ENCODE measurements around the gene STRN3.
A peak's percentile ranks its signal among the peaks of the same experiment; 100 is the strongest.
"Not testable (repeated sequence)": the region's sequence is repeated elsewhere in the genome, so short reads cannot be mapped to it uniquely, and the experiment has no call there.

Gene STRN3

GRCh38 chr14:31026077-31026449 lies at the start of gene STRN3:
STRN3 (minus strand) TSS chr14:31026379; CDS start chr14:31026185, 194 bp downstream.
- H3K4me3 ChIP-seq (ENCODE audit: low read depth, low read length), result peak within 1 kb of the TSS; percentile 83
- TF ChIP-seq MYC (IDR thresholded peaks at IDR 0.05; ENCODE audit: low read depth, low read length) (no peak), POLR2A (IDR thresholded peaks at IDR 0.05; ENCODE audit: extremely low read depth, insufficient read length) (peak; percentile 41)
- DNase-seq (ENCODE audit: low read depth), result no peak

GRCh38 chr14:31075144-31075543 lies 49.0 kb upstream of the STRN3 start:
- H3K4me3 ChIP-seq (ENCODE audit: low read depth, low read length), result no peak overlapping the region
- TF ChIP-seq MYC (IDR thresholded peaks at IDR 0.05; ENCODE audit: low read depth, low read length), result no peak
- TF ChIP-seq CTCF (IDR thresholded peaks at IDR 0.05; ENCODE audit: low read depth, low read length), result no peak
- no peak for TF ChIP-seq MAX (IDR thresholded peaks at IDR 0.05; ENCODE audit: low read depth, low read length)
- TF ChIP-seq POLR2A (IDR thresholded peaks at IDR 0.05; ENCODE audit: extremely low read depth, insufficient read length), result no peak
- DNase-seq (ENCODE audit: low read depth), result no peak

GRCh38 chr14:31071151-31071550 lies 45.0 kb upstream of the STRN3 start:
- H3K4me3 ChIP-seq (ENCODE audit: low read depth, low read length), result no peak overlapping the region
- TF ChIP-seq MAX (IDR thresholded peaks at IDR 0.05; ENCODE audit: low read depth, low read length) (no peak), MYC (IDR thresholded peaks at IDR 0.05; ENCODE audit: low read depth, low read length) (no peak), POLR2A (IDR thresholded peaks at IDR 0.05; ENCODE audit: extremely low read depth, insufficient read length) (no peak), CTCF (IDR thresholded peaks at IDR 0.05; ENCODE audit: low read depth, low read length) (no peak)
- DNase-seq (ENCODE audit: low read depth), result no peak

GRCh38 chr14:31070431-31070830 lies 44.3 kb upstream of the STRN3 start:
- TF ChIP-seq MYC (IDR thresholded peaks at IDR 0.05; ENCODE audit: low read depth, low read length) (no peak), MAX (IDR thresholded peaks at IDR 0.05; ENCODE audit: low read depth, low read length) (no peak), CTCF (IDR thresholded peaks at IDR 0.05; ENCODE audit: low read depth, low read length) (no peak), POLR2A (IDR thresholded peaks at IDR 0.05; ENCODE audit: extremely low read depth, insufficient read length) (no peak)

GRCh38 chr14:31069343-31069742 lies 43.2 kb upstream of the STRN3 start:
- no peak overlapping the region for H3K4me3 ChIP-seq (ENCODE audit: low read depth, low read length)
- DNase-seq (ENCODE audit: low read depth), result no peak
- TF ChIP-seq POLR2A (IDR thresholded peaks at IDR 0.05; ENCODE audit: extremely low read depth, insufficient read length) (no peak), CTCF (IDR thresholded peaks at IDR 0.05; ENCODE audit: low read depth, low read length) (no peak), MYC (IDR thresholded peaks at IDR 0.05; ENCODE audit: low read depth, low read length) (no peak), MAX (IDR thresholded peaks at IDR 0.05; ENCODE audit: low read depth, low read length) (no peak)

More at GRCh38 chr14:31070431-31070830, 44.3 kb upstream of the STRN3 start:
- H3K4me3 ChIP-seq (ENCODE audit: low read depth, low read length), result no peak overlapping the region
- no peak for DNase-seq (ENCODE audit: low read depth)

GRCh38 chr14:31068235-31068634 lies 42.1 kb upstream of the STRN3 start:
- H3K4me3 ChIP-seq (ENCODE audit: low read depth, low read length), result no peak overlapping the region
- no peak for TF ChIP-seq POLR2A (IDR thresholded peaks at IDR 0.05; ENCODE audit: extremely low read depth, insufficient read length)
- TF ChIP-seq CTCF (IDR thresholded peaks at IDR 0.05; ENCODE audit: low read depth, low read length), result no peak
- no peak for TF ChIP-seq MAX (IDR thresholded peaks at IDR 0.05; ENCODE audit: low read depth, low read length)
- no peak for TF ChIP-seq MYC (IDR thresholded peaks at IDR 0.05; ENCODE audit: low read depth, low read length)
- DNase-seq (ENCODE audit: low read depth), result no peak

- not testable (repeated sequence) for H3K4me3 ChIP-seq (ENCODE audit: low read depth, low read length); DNase-seq (ENCODE audit: low read depth)
These were observed 36.7 kb upstream of the STRN3 start for GRCh38 chr14:31062908-31063307.
